SK-N-SH treated with all-trans-retinoic acid at 6 μM for 48 hours (cell line): Measurements from ENCODE around the gene BPIFB2.

Experiments used
- RARB ChIP-seq: fragments of 250-450 bp; sonication (Bioruptor Pico); IDR thresholded peaks from 2 replicates; pipeline ENCODE4 v1.8.0; 2021; ENCODE audit warnings: mild to moderate bottlenecking, moderate library complexity
- SNAI2 ChIP-seq: fragments of 250-450 bp; sonication (Bioruptor Pico); IDR thresholded peaks from 2 replicates; pipeline ENCODE4 v1.5.0; 2020; ENCODE audit warnings: mild to moderate bottlenecking, moderate library complexity
- TOX ChIP-seq: fragments of 250-450 bp; sonication (Bioruptor Pico); IDR thresholded peaks from 2 replicates; pipeline ENCODE4 v1.8.0; 2021; ENCODE audit warnings: mild to moderate bottlenecking, moderate library complexity, borderline replicate concordance
- TSHZ2 ChIP-seq: fragments of 250-450 bp; sonication (Bioruptor Pico); IDR thresholded peaks from 2 replicates; pipeline ENCODE4 v1.5.0; 2020; ENCODE audit warnings: mild to moderate bottlenecking, moderate library complexity
- ZNF565 ChIP-seq: fragments of 450-650 bp; formaldehyde crosslinking; conservative IDR thresholded peaks from 2 replicates; pipeline ENCODE4 v1.5.0; 2020; ENCODE audit warnings: low read depth, mild to moderate bottlenecking, moderate library complexity
- TF ChIP-seq, protein P1 (sequence below): fragments of 250-450 bp; sonication (Bioruptor Pico); IDR thresholded peaks from 2 replicates; pipeline ENCODE4 v1.8.0; 2020; ENCODE audit warnings: mild to moderate bottlenecking, moderate library complexity, borderline replicate concordance
- TF ChIP-seq, protein P2 (sequence below): fragments of 250-450 bp; sonication (Bioruptor Pico); IDR thresholded peaks from 2 replicates; pipeline ENCODE4 v1.5.1; 2021; ENCODE audit warnings: mild to moderate bottlenecking, moderate library complexity

DNA sequence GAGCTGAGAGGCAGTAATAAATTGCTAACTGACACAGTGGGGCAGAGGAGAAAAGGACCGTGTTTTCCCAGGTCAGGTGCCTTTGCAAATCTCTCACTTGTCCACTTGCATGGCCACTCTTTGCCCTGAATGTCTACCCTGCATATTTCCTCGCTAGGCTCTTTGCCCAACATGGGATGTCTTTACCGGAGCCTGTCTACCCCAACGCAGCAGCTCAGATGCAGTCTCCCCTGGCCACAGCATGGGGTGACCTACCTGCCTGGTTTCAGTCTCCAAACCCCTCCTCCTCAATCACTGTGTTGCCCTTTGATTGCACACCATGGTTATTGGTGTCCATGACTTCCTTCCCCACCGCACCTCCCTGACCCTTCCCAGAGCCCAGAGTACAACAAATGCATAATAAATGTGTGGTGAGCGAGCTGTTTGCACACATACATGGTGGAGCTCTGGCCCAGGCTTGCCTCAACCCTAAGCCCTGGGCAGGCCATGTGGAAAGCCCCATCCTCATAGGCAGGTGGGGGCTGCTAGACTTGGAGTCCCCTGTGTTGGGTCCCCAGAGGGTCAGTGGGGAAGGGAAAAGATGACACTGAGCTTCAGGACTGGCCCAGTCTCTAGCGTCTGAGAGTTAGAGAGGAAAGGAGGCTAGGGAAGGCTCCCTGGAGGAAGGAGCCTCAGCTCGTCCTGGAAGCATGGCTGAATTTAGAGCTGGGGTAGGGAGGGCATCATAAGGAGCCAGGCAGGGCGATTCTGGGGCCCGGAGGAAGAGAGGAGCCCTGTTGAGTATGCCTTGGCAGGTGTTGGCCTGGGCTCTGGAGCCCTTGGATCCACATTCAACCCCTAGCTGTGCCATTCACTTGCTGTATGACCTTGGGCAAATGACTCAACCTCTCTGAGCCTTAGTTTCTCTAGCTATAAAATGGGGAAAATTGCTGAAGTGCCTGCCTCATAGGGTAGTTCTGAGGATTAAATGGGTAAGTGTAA, 19.6 kb downstream of the BPIFB2 start:
- TF ChIP-seq SNAI2 (CRISPR knock-in tag): no peak
- no peak for TF ChIP-seq TOX (CRISPR knock-in tag)
- TF ChIP-seq, protein P1, sequence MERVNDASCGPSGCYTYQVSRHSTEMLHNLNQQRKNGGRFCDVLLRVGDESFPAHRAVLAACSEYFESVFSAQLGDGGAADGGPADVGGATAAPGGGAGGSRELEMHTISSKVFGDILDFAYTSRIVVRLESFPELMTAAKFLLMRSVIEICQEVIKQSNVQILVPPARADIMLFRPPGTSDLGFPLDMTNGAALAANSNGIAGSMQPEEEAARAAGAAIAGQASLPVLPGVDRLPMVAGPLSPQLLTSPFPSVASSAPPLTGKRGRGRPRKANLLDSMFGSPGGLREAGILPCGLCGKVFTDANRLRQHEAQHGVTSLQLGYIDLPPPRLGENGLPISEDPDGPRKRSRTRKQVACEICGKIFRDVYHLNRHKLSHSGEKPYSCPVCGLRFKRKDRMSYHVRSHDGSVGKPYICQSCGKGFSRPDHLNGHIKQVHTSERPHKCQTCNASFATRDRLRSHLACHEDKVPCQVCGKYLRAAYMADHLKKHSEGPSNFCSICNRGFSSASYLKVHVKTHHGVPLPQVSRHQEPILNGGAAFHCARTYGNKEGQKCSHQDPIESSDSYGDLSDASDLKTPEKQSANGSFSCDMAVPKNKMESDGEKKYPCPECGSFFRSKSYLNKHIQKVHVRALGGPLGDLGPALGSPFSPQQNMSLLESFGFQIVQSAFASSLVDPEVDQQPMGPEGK (CRISPR knock-in tag): no peak
- no peak for TF ChIP-seq RARB (CRISPR knock-in tag)
- TF ChIP-seq, protein P2, sequence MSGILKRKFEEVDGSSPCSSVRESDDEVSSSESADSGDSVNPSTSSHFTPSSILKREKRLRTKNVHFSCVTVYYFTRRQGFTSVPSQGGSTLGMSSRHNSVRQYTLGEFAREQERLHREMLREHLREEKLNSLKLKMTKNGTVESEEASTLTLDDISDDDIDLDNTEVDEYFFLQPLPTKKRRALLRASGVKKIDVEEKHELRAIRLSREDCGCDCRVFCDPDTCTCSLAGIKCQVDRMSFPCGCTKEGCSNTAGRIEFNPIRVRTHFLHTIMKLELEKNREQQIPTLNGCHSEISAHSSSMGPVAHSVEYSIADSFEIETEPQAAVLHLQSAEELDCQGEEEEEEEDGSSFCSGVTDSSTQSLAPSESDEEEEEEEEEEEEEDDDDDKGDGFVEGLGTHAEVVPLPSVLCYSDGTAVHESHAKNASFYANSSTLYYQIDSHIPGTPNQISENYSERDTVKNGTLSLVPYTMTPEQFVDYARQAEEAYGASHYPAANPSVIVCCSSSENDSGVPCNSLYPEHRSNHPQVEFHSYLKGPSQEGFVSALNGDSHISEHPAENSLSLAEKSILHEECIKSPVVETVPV (CRISPR knock-in tag): no peak
- TF ChIP-seq ZNF565 (CRISPR knock-in tag): no peak
- no peak for TF ChIP-seq TSHZ2
